HCT116 (cell line): ENCODE results near the gene CELA3B. TPM values are rescaled to one million over a fixed set of nuclear protein-coding genes. Genes with fewer than 3 reads are reported as not detected.

Experiments
- ATAC-seq: fragments of 200-7000 bp; cut with Tn5 transposase; 2 replicates; pipeline ENCODE4 v1.9.1; 2020; ENCODE audit warnings: mild to moderate bottlenecking, moderate library complexity
- BruUV-seq: library from RNA; stranded (reverse); fragments of 400-500 nt; replicated peaks from 2 replicates; lab custom pipeline; 2021; lab: Mats Ljungman, UMichigan
- CTCF ChIA-PET: fragments of 300-600 bp; sonication (Branson Sonifier 250); formaldehyde crosslinking; loops from one replicate; lab custom pipeline; 2021; ENCODE audit warnings: antibody characterized with exemption; lab: Charles Lee
- POLR2A ChIA-PET: fragments of 300-600, 350-600 bp; sonication (Branson Sonifier 250); formaldehyde crosslinking; loops from one replicate; lab custom pipeline; 2021; ENCODE audit warnings: antibody characterized with exemption; lab: Charles Lee
- RAD21 ChIA-PET, 2 experiments: fragments of 300-600 bp; sonication (Branson Sonifier 250); formaldehyde crosslinking; loops; one replicate each; lab custom pipeline; 2023; ENCODE audit warnings: low total read pairs in 2 of 2; ENCODE audit not compliant: uncharacterized antibody in 2 of 2, unreplicated experiment in 2 of 2, low non-redundant PET in 1 of 2; lab: Charles Lee
- DNase-seq: peaks from one replicate; pipeline ENCODE4 v3.0.0-alpha.2; 2010; ENCODE audit warnings: low read depth, low spot score
- H2AFZ ChIP-seq: fragments of 200-600 bp; shearing (Covaris generic), sonication (generic); 2 replicates; pipeline ENCODE4 v1.6.1; 2017; ENCODE audit warnings: low read depth, mixed run types, mixed read lengths, antibody characterized with exemption, low read length; ENCODE audit not compliant: poor library complexity, severe bottlenecking
- H3K27ac ChIP-seq: 2 replicates; pipeline ENCODE4 v1.5.1; 2012; ENCODE audit warnings: low read depth, low read length
- H3K27me3 ChIP-seq: fragments of 200-600 bp; sonication (generic); 2 replicates; pipeline ENCODE4 v1.6.1; 2016; ENCODE audit warnings: mixed run types, low read length, mixed read lengths; ENCODE audit not compliant: insufficient read depth
- H3K36me3 ChIP-seq, 2 experiments: fragments of 200-500 bp in 1 of 2; fragments of 200-600 bp in 1 of 2; sonication (Bioruptor generic) in 1 of 2; sonication (generic) in 1 of 2; 2 replicates each; pipeline versions ENCODE4 v1.5.1 to v1.6.1; 2014 to 2016; ENCODE audit warnings: low read length in 2 of 2, inconsistent platforms in 1 of 2, mixed read lengths in 1 of 2, mixed run types in 1 of 2; ENCODE audit not compliant: insufficient read depth in 2 of 2, control insufficient read depth in 1 of 2
- H3K4me1 ChIP-seq, 2 experiments: fragments of 200-600 bp in 1 of 2; sonication (generic) in 1 of 2; 2 replicates each; pipeline versions ENCODE4 v1.5.1 to v1.6.1; 2012 to 2017; ENCODE audit warnings: low read length in 2 of 2, inconsistent platforms in 1 of 2, mild to moderate bottlenecking in 1 of 2, mixed read lengths in 1 of 2, mixed run types in 1 of 2, moderate library complexity in 1 of 2; ENCODE audit not compliant: insufficient read depth in 2 of 2, control insufficient read depth in 1 of 2
- H3K4me2 ChIP-seq: fragments of 200-600 bp; sonication (generic); 2 replicates; pipeline ENCODE4 v1.6.1; 2017; ENCODE audit warnings: mixed run types, low read length, mixed read lengths
- H3K4me3 ChIP-seq, 2 experiments: fragments of 200-600 bp in 1 of 2; sonication (generic) in 1 of 2; replicated peaks in 1 of 2; 2 replicates each; pipeline ENCODE4 v1.5.1; 2011 to 2016; ENCODE audit warnings: low read length in 2 of 2, control low read depth in 1 of 2, low read depth in 1 of 2, mild to moderate bottlenecking in 1 of 2, mixed read lengths in 1 of 2, mixed run types in 1 of 2
- H3K79me2 ChIP-seq: fragments of 200-600 bp; sonication (generic); 2 replicates; pipeline ENCODE4 v1.6.1; 2017; ENCODE audit warnings: mild to moderate bottlenecking, mixed run types, low read length, moderate library complexity, mixed read lengths; ENCODE audit not compliant: insufficient read depth
- H3K9ac ChIP-seq: fragments of 200-600 bp; sonication (generic); 2 replicates; pipeline ENCODE4 v1.6.1; 2016; ENCODE audit warnings: low read length, mixed read lengths
- H3K9me2 ChIP-seq: fragments of 200-600 bp; sonication (generic), shearing (Covaris generic); 2 replicates; pipeline ENCODE4 v1.6.1; 2017; ENCODE audit warnings: mixed run types, mild to moderate bottlenecking, moderate library complexity; ENCODE audit not compliant: insufficient read depth
- H3K9me3 ChIP-seq, 2 experiments: fragments of 200-500 bp in 1 of 2; fragments of 200-600 bp in 1 of 2; sonication (Bioruptor generic) in 1 of 2; sonication (generic) in 1 of 2; 2 replicates each; pipeline ENCODE4 v1.6.1; 2014 to 2017; ENCODE audit warnings: low read length in 2 of 2, mixed read lengths in 2 of 2, inconsistent platforms in 1 of 2, low read depth in 1 of 2, mild to moderate bottlenecking in 1 of 2, mixed run types in 1 of 2, moderate library complexity in 1 of 2; ENCODE audit not compliant: control insufficient read depth in 1 of 2, insufficient read depth in 1 of 2
- H4K20me1 ChIP-seq: fragments of 200-600 bp; sonication (generic), shearing (Covaris generic); 2 replicates; pipeline ENCODE4 v1.6.1; 2017; ENCODE audit warnings: mixed run types, mild to moderate bottlenecking, moderate library complexity; ENCODE audit not compliant: insufficient read depth
- CEBPB ChIP-seq: IDR thresholded peaks from 2 replicates; pipeline ENCODE4 v1.6.1; 2012; ENCODE audit warnings: low read depth
- ELF1 ChIP-seq: IDR thresholded peaks from 2 replicates; pipeline ENCODE4 v1.6.1; 2012; ENCODE audit warnings: low read depth, borderline replicate concordance
- EZH2 ChIP-seq: fragments of 200-600 bp; sonication (generic); IDR thresholded peaks from 2 replicates; pipeline ENCODE4 v1.6.1; 2017; ENCODE audit warnings: antibody characterized with exemption, mixed run types
- EZH2phosphoT487 ChIP-seq: fragments of 200-600 bp; IDR thresholded peaks from 2 replicates; pipeline ENCODE4 v1.6.1; 2018; ENCODE audit warnings: antibody characterized with exemption, borderline replicate concordance
- MAX ChIP-seq: IDR thresholded peaks from 2 replicates; pipeline ENCODE4 v1.6.1; 2012
- POLR2AphosphoS5 ChIP-seq: IDR thresholded peaks from 2 replicates; pipeline ENCODE4 v1.6.1; 2011; ENCODE audit warnings: mild to moderate bottlenecking, low read depth, low read length, moderate library complexity
- RAD21 ChIP-seq: IDR thresholded peaks from 2 replicates; pipeline ENCODE4 v1.6.1; 2012; ENCODE audit warnings: low read depth, mild to moderate bottlenecking
- TCF7L2 ChIP-seq: IDR thresholded peaks from 2 replicates; pipeline ENCODE4 v1.7.0; 2011; ENCODE audit warnings: borderline replicate concordance, inconsistent platforms; ENCODE audit not compliant: insufficient read depth, insufficient read length; ENCODE audit errors: extremely low read depth
- YY1 ChIP-seq: IDR thresholded peaks from 2 replicates; pipeline ENCODE4 v1.6.1; 2011; ENCODE audit warnings: low read length, low read depth, moderate library complexity, mild to moderate bottlenecking; ENCODE audit not compliant: insufficient replicate concordance; ENCODE audit errors: extremely low read depth
- ZFX ChIP-seq: fragments of 450-650 bp; IDR thresholded peaks from 2 replicates; pipeline ENCODE4 v1.6.1; 2017
- intact Hi-C: fragments of 100-400 bp; cut with micrococcal nuclease; formaldehyde crosslinking; loops from 2 replicates; pipeline ENCODE4 v1.10.0; 2022
- total RNA-seq: library from RNA; stranded (reverse); gene quantifications from one replicate; pipeline ENCODE4 v1.2.1, GENCODE V29; 2021; ENCODE audit not compliant: unreplicated experiment

Gene CELA3B
- total RNA-seq, 1 experiment from 2014 or later: 5.3 TPM

- DNase-seq (no peak), ATAC-seq (no peak; the same call in 1 of the 2 replicates)
- H3K4me2 ChIP-seq: no peak overlapping the region
- no peaks in the 10 kb centered on the region for H3K9me2 ChIP-seq
- no peak overlapping the region for H3K9ac ChIP-seq
- ChIA-PET POLR2A (no interaction called here), RAD21 (interaction anchor here in 1 of 2 experiments (0.5 kb wide), 1 partner anchor 16 kb away, joined by 4 read pairs; no protein-coding TSS in a partner anchor), CTCF (no interaction called here)
- no peaks in the 10 kb centered on the region for H3K9me3 ChIP-seq
- H3K36me3 ChIP-seq: no peaks in the 10 kb centered on the region
- intact Hi-C loops: no loop called here
- peaks cover 10 to 15% of the 10 kb centered on the region in 2 experiments; a peak in 3 of 4 replicates for H3K4me1 ChIP-seq
- no peaks in the 10 kb centered on the region for H3K27me3 ChIP-seq
- no TSS peak for BruUV-seq
- H3K27ac ChIP-seq: no peak overlapping the region
- no peaks in the 10 kb centered on the region for H4K20me1 ChIP-seq
- no peak overlapping the region for H3K4me3 ChIP-seq
- no peak overlapping the region for H2AFZ ChIP-seq
- no peaks in the 10 kb centered on the region for H3K79me2 ChIP-seq
- TF ChIP-seq CEBPB: no peak
- TF ChIP-seq MAX: no peak
- no peak for TF ChIP-seq POLR2AphosphoS5
- no peak for TF ChIP-seq EZH2
- no peak for TF ChIP-seq ZFX
- TF ChIP-seq TCF7L2: no peak
- TF ChIP-seq ELF1: no peak
- no peak for TF ChIP-seq EZH2phosphoT487
- TF ChIP-seq YY1: no peak
- no peak for TF ChIP-seq RAD21
- TF ChIP-seq, all 23 proteins: peak for 0
These were observed 29.8 kb upstream of the CELA3B start for GRCh38 chr1:21946836-21947587.
